PC-9 (cell line): ENCODE data around the gene AGTPBP1.

ENCODE experiments used
- CTCF ChIP-seq: fragments of 200-600 bp; sonication (generic); conservative IDR thresholded peaks from 2 replicates; pipeline ENCODE4 v1.6.1; 2017; ENCODE audit warnings: mixed run types, antibody characterized with exemption, mild to moderate bottlenecking, moderate library complexity
- EZH2 ChIP-seq: fragments of 200-600 bp; sonication (generic); IDR thresholded peaks from 2 replicates; pipeline ENCODE4 v1.8.0; 2017; ENCODE audit warnings: antibody characterized with exemption, low read depth

GRCh38 chr9:85530721-85531120, 211.0 kb downstream of the AGTPBP1 start:
- TF ChIP-seq CTCF: no peak
- TF ChIP-seq EZH2: no peak
